Osteocyte (in vitro differentiated cells): Measurements from ENCODE around the gene E2F3. TPM values are rescaled to one million over a fixed set of nuclear protein-coding genes. Genes with fewer than 3 reads are reported as not detected.
"Not testable (repeated sequence)": the region's sequence is repeated elsewhere in the genome, so short reads cannot be mapped to it uniquely, and the experiment has no call there.

ENCODE experiments used
- DNase-seq: peaks from one replicate; pipeline ENCODE4 v3.0.0; 2021; ENCODE audit warnings: mixed read lengths; ENCODE audit not compliant: unreplicated experiment; ENCODE audit errors: extremely low spot score
- H3K27ac Mint-ChIP-seq: one replicate; pipeline ENCODE4 v1.8.0; 2021; ENCODE audit warnings: mild to moderate bottlenecking, mixed read lengths; ENCODE audit not compliant: unreplicated experiment
- H3K27me3 Mint-ChIP-seq: one replicate; pipeline ENCODE4 v1.8.0; 2021; ENCODE audit warnings: mixed read lengths; ENCODE audit not compliant: unreplicated experiment
- H3K36me3 Mint-ChIP-seq: one replicate; pipeline ENCODE4 v1.8.0; 2021; ENCODE audit warnings: mixed read lengths; ENCODE audit not compliant: unreplicated experiment
- H3K4me1 Mint-ChIP-seq: one replicate; pipeline ENCODE4 v1.8.0; 2021; ENCODE audit warnings: mixed read lengths; ENCODE audit not compliant: unreplicated experiment
- H3K4me3 Mint-ChIP-seq: one replicate; pipeline ENCODE4 v1.8.0; 2021; ENCODE audit warnings: mild to moderate bottlenecking, moderate library complexity, mixed read lengths; ENCODE audit not compliant: unreplicated experiment
- H3K9me3 Mint-ChIP-seq: one replicate; pipeline ENCODE4 v1.8.0; 2021; ENCODE audit warnings: mixed read lengths; ENCODE audit not compliant: unreplicated experiment
- CTCF ChIP-seq: fragments of 200-600 bp; sonication (generic); IDR thresholded peaks from 2 replicates; pipeline ENCODE4 v1.5.0; 2021; ENCODE audit warnings: antibody characterized with exemption, mild to moderate bottlenecking, moderate library complexity
- total RNA-seq: library from RNA; stranded (reverse); gene quantifications from 2 replicates; pipeline ENCODE4 v1.2.1, GENCODE V29; 2021

The E2F3 gene
- total RNA-seq, 1 donor from 2014 or later = 12.0 TPM

GRCh38 chr6:20529086-20529448, 127.4 kb downstream of the E2F3 start:
- H3K9me3 Mint-ChIP-seq, H3K27me3 Mint-ChIP-seq, H3K36me3 Mint-ChIP-seq, DNase-seq, H3K4me3 Mint-ChIP-seq, H3K27ac Mint-ChIP-seq: not testable (repeated sequence)
- TF ChIP-seq CTCF = peak; percentile 62
- peaks cover 11% of the 10 kb centered on the region for H3K4me1 Mint-ChIP-seq

- Mint-ChIP-seq H3K27ac (no peak overlapping the region), H3K36me3 (peaks cover 4% of the 10 kb centered on the region), H3K9me3 (no peaks in the 10 kb centered on the region), H3K27me3 (no peaks in the 10 kb centered on the region), H3K4me3 (no peak overlapping the region), H3K4me1 (peaks cover 26% of the 10 kb centered on the region)
- no peak for DNase-seq
- no peak for TF ChIP-seq CTCF
Observed at GRCh38 chr6:20532881-20533280, 131.2 kb downstream of the E2F3 start.

- H3K27ac Mint-ChIP-seq = peak overlapping the region; percentile 96
- H3K36me3 Mint-ChIP-seq = peaks cover 6% of the 10 kb centered on the region
- H3K9me3 Mint-ChIP-seq = no peaks in the 10 kb centered on the region
Observed at GRCh38 chr6:20533746-20534294, 132.1 kb downstream of the E2F3 start.

GRCh38 chr6:20534295-20535262, 132.9 kb downstream of the E2F3 start, which contains the start of gene CDKAL1:
TSS of gene CDKAL1 (plus strand) at chr6:20534457. CDS start at chr6:20546351, 11,894 bp downstream.
- H3K9me3 Mint-ChIP-seq = no peaks in the 10 kb centered on the region
- H3K27me3 Mint-ChIP-seq = no peaks in the 10 kb centered on the region
- peaks cover 10% of the 10 kb centered on the region for H3K36me3 Mint-ChIP-seq
- DNase-seq = peak; percentile 93
- H3K4me1 Mint-ChIP-seq = peaks cover 19% of the 10 kb centered on the region
- peak within 1 kb of the TSS; percentile 94 for H3K4me3 Mint-ChIP-seq
- no peak for TF ChIP-seq CTCF
- H3K27ac Mint-ChIP-seq = peak within 1 kb of the TSS; percentile 96

More at GRCh38 chr6:20533746-20534294, 132.1 kb downstream of the E2F3 start:
- H3K4me3 Mint-ChIP-seq = peak overlapping the region; percentile 94
- no peak for DNase-seq
- H3K4me1 Mint-ChIP-seq = peaks cover 21% of the 10 kb centered on the region
- no peak for TF ChIP-seq CTCF
- H3K27me3 Mint-ChIP-seq = no peaks in the 10 kb centered on the region

- H3K27me3 Mint-ChIP-seq = no peaks in the 10 kb centered on the region
- no peaks in the 10 kb centered on the region for H3K9me3 Mint-ChIP-seq
- no peak for TF ChIP-seq CTCF
- peaks cover 17% of the 10 kb centered on the region for H3K36me3 Mint-ChIP-seq
- H3K4me3 Mint-ChIP-seq = no peak overlapping the region
- no peak overlapping the region for H3K27ac Mint-ChIP-seq
- DNase-seq = no peak
- H3K4me1 Mint-ChIP-seq = peaks cover 31% of the 10 kb centered on the region
Observed at GRCh38 chr6:20538131-20538662, 136.5 kb downstream of the E2F3 start.
